ENCODE measurements around the gene ANAPC7.
"Not testable (repeated sequence)": the region's sequence is repeated elsewhere in the genome, so short reads cannot be mapped to it uniquely, and the experiment has no call there.

Gene ANAPC7, protein sequence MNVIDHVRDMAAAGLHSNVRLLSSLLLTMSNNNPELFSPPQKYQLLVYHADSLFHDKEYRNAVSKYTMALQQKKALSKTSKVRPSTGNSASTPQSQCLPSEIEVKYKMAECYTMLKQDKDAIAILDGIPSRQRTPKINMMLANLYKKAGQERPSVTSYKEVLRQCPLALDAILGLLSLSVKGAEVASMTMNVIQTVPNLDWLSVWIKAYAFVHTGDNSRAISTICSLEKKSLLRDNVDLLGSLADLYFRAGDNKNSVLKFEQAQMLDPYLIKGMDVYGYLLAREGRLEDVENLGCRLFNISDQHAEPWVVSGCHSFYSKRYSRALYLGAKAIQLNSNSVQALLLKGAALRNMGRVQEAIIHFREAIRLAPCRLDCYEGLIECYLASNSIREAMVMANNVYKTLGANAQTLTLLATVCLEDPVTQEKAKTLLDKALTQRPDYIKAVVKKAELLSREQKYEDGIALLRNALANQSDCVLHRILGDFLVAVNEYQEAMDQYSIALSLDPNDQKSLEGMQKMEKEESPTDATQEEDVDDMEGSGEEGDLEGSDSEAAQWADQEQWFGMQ

DNA sequence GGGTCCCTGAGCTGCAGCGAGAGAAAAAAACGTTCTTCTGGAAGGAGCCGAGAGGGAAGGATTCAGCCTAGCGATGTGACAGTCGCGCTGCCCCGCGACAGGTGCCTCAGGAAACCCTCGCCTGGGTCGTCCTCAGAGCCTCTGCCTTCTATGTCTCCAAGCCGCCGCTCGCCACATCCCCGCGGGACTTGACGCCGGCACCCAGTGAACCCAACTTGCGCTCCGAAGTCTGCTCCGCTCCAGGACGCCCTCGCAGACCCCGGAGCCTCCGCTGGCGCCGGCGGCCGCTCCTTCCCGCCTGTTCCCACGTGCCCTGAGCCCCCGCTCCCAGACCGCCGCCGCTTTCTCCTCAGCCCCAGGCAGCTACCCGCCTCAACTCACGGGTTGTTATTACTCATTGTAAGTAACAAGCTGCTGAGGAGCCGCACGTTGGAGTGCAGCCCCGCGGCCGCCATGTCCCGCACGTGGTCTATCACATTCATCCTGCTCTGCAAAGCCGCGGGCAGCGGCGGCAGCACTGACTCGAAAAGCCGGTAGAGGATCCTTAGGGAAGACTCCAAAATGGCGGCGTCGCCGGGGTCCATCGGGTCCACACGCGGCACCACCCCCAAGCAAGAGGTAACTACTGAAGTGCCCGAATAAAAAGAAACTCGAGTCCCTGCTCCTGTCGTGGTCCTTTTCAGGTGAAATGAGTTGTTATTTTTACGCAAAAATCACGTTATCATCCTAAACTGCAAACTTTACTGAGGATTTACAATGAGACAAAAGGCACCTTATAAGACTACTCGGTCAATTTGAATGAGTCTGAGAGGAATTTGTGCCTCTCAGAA is at the start of gene ANAPC7:
Gene ANAPC7, minus strand, starts transcription at position 563 of the 830 bp plus-strand sequence. Its CDS starts 81 bp downstream, at position 482.
- peak; percentile 73 for DNase-seq (ENCODE audit: low read depth)

DNA sequence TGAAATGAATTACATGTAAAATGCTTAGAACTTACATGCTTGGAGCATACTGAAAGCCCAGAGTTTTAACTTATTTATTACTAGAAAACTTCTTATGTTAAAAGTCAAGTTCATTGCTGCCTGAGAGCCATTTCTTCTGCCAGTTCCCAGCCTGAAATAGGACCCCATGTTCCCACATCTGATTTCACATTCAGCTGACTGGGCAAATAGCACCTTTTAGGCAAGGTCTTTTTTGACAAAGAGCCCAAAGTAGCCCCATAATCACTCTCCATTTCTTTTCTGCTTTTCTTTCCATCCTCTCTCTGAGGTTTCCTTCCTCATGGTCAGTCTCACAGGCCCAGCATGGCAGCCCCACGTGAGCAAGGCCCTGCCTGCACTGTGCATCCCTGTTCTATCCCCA is 47.8 kb upstream of the ANAPC7 start:
- DNase-seq (ENCODE audit: low read depth): no peak

DNA sequence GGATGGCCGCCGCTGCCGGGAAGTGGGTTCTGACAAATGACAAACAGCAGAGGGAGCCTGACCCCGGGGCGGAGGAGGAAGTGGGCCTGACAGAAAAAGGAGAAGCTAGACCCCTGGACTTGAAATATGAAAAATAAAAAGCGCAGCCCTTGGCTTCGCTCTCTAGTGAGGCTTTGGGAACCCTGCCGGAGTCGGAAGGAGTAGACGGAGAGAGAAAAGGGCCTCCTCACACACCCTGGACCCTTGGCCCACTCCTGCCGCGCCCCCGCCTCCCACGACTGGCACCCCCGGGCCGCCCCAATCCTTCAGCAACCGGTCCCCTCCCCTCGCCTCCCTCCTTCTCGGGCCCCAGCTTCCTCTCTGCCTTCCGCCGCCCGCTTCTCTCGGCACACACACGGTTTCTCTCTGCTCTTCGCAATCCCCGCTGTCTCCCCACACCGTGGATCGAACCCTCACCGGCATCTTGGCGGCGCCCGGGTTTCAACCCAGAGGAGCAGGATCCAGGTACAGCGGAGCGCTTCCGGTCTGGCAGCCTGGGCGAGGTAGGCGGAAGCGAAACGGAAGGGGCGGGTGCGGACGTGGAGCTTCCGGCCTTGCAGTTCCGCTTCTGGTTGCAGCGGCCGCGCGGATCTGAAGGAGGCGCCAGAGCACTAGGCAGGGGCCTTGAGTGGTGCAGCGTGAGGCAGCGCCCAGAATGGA is 46.4 kb upstream of the ANAPC7 start, which contains the start of gene ARPC3:
Gene ARPC3, minus strand, starts transcription at position 539 of the 699 bp plus-strand sequence. Its CDS starts 77 bp downstream, at position 462.
- DNase-seq (ENCODE audit: low read depth): peak; percentile 92

DNA sequence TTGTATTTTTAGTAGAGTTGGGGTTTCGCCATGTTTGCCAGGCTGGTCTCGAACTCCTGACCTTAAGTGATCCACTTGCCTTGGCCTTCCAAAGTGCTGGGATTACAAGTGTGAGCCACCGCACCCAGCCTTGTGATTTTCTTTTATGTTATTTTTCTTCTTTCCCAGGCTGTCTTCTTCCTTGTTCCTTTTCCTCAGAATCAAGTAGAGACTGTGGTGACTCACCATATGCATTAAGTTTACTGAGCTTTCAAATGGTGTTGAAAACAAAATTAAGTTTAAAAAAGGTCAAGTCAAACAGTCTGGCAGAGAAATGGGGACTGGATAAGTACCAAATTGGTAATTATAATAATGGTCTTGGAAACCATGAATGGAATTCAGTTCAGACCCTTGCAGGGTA is 40.9 kb upstream of the ANAPC7 start:
- DNase-seq (ENCODE audit: low read depth): no peak

DNA sequence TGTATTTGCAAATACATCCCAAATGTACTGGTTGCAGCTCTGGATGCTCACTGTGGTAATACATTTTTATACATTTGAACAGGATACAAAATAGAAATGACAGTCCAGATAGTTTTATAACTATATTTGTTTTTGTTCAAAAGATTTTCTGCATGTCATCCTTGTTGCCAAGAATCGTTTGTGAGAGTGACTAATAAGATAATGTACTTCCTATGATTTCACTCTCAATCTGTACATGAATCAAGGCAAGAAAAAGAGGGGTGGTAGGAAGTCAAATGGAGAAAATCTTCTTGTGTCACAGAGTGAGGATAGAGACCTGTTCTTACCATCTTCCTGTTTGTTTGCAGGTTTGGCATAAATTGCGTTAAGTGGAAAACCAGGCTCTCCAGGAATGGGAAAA is 32.7 kb upstream of the ANAPC7 start:
- no peak for DNase-seq (ENCODE audit: low read depth)

DNA sequence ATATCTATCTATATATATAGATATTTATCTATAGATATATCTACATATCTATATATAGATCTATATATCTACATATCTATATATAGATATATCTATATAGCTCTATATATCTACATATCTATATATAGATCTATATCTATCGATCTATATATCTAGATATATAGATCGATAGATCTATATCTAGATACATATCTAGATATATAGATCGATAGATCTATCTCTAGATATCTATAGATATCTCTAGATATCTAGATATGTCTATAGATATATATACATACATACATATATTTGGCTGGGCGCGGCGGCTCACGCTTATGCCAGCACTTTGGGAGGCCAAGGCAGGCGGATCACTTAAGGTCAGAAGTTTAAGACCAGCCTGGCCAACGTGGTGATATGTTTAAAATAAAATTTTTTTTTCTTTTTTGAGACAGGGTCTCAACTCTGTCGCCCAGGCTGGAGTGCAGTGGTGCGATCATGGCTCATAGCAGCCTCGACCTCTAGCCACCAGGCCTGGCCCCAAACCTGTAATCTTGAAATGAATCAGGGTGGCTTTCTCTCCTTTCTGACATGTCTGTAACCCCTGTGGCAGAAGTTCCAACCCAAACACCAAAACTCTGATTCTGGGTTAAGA is 28.6 kb upstream of the ANAPC7 start:
- no peak for DNase-seq (ENCODE audit: low read depth)

DNA sequence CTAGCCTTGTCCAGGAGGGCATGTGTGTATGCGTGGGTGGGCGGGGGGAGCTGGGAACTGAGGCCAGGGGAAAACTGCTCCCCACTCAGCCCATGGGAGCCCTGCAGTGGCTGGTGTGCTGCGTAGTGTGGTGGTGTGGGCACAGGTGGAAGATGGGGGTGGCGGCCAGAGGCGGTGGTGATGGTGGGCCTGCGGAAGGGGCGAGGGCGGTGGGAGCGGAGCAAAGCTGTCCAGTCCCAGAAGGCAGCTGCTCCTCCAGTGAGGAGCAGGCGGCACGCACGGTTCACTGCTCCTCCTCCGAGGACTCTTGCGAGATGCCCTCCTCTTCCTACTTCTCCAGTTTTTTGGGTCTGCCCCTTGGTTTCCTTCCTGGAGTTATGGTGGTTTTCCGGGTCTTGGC is 26.2 kb upstream of the ANAPC7 start:
- DNase-seq (ENCODE audit: low read depth): not testable (repeated sequence)

DNA sequence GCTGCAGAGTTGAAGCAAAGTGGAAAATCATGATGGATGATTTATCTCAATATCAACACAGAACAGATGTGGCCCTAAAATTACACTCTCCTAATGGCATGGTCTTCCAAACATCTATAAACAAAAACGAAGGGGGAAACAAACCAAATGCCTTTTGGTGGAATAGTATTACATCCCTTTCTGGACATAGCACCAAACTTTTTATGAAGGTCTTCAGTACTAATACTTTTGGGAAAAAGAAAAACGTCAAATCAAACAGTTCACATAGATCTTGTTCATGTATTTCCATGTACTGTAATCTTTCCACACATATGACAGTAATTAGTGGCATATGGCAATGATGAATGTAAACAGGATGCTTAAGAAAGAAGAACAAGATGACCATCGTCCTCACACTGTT is 22.9 kb upstream of the ANAPC7 start:
- no peak for DNase-seq (ENCODE audit: low read depth)

DNA sequence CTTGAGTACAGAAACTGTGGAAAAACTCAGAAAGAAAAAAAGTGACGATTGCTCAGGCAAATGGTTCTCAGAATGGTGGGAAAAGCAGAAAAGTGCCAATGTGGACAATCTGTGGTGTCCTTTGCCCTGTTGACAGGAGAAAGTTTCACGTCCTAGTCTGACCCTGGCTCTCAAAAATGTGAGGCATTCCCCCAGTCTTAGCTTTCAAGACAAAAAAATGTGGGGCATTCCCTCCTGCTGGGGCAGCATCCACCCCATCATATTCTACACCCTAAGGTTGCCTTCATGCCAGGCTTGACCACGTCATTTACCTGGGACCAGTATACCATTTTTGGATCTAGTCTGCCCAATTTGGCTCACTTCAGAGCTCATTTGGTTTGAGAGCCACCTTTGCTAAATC is 20.7 kb upstream of the ANAPC7 start:
- DNase-seq (ENCODE audit: low read depth): no peak

DNA sequence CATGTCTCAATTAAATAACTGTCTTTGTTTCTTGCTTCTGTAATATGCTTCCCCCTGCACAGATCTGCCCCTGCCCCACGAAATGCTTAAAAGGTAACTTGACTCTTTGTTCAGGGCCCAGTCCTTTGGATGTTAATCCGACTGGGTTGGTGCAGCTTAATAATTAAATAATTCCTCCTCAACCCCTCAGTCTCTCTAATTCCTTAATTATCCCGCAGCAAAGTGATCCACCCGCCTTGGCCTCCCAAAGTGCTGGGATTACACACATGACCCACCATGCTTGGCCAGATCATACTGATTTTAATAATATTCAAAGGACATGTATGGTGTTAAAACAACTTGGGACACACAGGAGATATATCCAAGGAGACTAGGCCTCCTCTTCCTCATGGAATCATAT is 18.2 kb upstream of the ANAPC7 start:
- DNase-seq (ENCODE audit: low read depth): no peak

DNA sequence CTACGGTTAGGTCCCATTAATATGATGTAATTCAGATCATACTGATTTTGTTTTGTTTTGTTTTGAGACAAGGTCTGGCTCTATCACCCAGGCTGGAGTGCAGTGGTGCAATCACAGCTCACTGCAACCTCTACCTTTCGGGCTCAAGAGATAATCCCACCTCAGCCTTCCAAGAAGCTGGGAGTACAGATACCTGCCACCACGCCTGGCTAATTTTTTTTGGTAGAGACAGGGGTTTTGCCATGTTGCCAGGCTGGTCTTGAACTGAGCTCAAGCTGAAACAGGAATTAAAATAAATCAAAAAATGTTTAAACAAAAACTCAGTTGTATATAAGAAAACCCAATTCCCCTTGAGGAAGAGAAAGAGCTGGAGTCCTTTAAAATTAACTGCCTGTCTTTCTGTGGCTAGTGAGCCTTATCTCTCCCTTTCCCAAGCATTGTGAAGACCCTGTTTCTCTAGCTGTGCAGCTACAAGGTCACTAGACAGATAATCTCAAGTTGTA is 17.7 kb upstream of the ANAPC7 start:
- no peak for DNase-seq (ENCODE audit: low read depth)

DNA sequence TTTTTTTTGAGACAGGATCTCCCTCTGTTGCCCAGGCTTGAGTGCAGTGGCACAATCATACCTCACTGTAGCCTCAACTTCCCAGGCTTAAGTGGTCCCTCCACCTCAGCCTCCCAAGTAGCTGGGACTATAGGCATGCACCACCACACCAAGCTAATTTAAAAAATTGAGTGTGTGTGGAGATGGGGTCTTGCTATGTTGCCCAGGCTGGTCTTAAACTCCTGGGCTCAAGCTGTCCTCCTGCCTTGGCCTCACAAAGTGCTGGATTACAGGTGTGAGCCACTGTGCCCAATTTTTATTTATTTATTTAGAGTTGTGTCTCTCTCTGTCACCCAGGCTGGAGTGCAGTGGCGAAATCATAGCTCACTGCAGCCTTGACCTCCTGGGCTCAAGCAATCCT is 17.1 kb upstream of the ANAPC7 start:
- DNase-seq (ENCODE audit: low read depth): not testable (repeated sequence)

DNA sequence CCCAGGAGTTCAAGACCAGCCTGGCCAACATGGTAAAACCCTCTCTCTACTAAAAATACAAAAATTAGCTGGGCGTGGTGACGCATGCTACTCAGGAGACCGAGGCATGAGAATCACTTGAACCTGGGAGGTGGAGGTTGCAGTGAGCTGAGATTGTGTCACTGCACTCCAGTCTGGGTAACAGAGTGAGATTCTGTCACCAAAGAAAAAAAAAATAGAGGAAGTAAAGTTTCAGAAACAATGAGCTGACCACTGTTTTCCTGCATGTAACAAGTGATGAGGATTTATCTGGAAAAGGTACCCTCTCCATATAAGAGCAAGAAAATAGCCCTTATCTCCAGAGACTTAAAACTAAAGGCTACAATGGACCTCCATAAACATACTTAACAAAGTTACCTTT is 13.6 kb upstream of the ANAPC7 start:
- DNase-seq (ENCODE audit: low read depth): not testable (repeated sequence)

DNA sequence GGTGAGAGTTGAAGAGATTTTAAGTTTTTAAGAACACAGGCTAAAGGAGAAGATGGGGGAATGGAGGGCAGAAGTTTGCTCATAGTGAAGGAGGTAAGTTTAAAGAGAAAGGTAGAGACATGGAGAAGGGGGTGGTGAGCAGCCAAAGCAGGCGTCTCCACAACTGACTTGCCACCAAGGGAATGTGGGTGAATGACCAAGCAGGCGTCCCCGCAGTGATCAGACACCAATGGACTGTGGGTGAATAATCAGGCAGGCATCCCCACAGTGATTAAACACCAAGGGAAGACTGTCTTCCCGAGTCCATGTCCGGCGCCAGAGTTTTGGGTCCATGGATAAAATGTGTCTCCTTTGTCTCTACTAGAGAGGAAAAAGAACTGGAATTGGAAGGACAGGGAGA is 6.6 kb upstream of the ANAPC7 start:
- DNase-seq (ENCODE audit: low read depth): not testable (repeated sequence)

DNA sequence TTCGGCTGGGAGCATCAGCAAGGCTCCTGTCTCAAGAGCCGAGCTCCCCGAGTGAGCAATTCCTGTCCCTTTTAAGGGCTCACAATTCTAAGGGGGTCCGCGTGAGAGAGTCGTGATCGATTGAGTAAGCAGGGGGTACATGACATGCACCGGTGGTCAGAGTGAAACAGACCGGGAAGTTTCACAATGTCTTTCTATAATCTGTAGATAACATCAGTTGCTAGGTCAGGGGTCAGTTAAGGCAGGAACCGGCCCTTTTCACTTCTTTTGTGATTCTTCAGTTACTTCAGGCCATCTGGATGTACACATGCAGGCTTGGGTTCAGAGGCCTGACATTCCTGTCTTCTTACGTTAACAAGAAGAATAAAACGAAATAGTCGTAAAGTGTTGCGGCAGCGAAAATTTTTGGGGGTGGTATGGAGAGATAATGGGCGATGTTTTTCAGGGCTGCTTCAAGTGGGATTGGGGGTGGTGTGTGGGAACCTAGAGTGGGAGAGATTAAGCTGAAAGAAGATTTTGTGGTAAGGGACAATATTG is 1.7 kb upstream of the ANAPC7 start:
- DNase-seq (ENCODE audit: low read depth): not testable (repeated sequence)

DNA sequence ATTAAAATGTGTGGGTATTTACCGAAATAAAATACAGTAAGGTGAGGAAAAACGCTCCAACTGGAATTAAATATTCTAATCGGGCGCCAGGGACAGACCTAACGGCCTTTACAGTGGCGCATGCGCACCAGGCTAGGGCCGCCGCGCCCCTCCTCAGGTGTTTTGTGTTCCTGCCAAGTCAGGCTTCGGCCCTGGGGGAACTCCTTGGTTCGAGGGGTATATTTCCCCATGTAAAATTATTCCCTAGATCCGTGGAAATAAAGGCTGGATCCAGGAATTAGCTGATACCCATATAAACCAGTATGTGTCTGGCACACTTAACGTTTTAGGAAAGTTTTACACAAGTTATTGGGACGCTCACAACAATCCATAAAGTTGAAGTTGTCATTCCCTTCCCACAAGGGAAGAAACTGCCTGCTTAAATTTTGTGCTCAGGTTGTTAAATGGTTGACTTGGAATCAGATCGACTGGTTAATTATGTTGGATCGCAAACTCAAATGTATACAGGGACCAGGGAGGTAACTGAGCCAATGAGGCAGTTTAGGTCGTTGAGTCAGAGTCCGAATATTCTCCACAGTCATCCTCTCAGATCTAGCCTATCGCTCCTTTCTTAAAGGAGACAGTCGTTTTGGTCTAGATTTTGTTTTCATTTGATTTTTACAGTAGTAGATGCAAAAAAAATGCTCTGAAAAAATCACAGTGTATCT is 621 bp upstream of the ANAPC7 start:
- peak; percentile 67 for DNase-seq (ENCODE audit: low read depth)

DNA sequence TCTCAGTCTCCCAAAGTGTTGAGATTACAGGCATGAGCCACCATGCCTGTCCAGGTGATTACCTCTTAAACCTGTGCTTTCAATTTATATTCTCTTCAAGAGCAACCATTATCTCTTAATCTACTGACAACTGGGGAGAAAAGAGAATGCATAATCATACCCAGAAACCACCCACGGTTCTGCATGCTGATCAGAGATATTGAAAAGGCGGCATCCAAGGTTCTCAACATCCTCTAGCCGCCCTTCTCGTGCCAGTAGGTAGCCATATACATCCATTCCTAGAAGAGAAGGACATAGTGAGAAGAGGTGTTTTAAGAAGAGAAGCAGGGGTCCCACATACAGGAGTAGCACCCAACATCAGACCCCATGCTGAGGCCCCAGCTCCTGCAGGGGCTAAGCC is 20.8 kb downstream of the ANAPC7 start:
- DNase-seq (ENCODE audit: low read depth): no peak

DNA sequence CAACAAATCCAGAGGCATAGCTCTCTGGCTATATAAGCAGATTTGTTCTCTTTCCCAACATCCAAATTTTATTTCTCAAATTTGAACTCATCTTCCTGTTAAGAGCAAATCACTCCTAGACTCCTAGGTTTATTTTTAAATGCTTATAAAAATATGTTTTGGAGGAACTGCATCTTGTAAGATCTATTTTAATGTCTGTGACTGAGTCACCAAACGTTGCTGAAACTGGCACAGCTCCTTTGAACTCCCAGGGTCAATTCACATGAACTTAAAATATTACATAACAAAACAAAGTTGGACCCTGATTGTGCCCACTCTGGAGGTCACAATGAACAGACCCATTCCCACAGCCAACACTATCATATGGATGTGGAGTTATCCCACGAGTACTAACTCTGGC is 23.9 kb downstream of the ANAPC7 start:
- no peak for DNase-seq (ENCODE audit: low read depth)

DNA sequence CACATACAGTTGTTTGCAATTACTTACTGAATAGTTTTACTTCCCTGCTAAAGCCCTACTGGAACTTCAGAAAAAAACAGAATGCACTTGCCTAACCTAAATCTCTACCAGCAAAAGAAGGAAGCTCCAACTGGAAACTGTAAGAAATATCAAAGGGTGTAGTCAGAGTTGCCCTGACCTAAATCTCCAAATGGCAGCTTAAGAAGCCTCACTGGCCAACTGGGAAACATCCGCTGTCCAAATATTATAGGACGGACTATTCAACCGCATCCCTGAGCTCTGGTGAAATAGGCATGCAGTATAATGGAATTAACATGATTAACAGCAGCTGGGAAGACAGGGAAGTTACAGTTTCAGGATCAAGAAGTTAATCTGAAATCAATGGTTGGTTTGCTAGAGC is 24.3 kb downstream of the ANAPC7 start:
- no peak for DNase-seq (ENCODE audit: low read depth)

DNA sequence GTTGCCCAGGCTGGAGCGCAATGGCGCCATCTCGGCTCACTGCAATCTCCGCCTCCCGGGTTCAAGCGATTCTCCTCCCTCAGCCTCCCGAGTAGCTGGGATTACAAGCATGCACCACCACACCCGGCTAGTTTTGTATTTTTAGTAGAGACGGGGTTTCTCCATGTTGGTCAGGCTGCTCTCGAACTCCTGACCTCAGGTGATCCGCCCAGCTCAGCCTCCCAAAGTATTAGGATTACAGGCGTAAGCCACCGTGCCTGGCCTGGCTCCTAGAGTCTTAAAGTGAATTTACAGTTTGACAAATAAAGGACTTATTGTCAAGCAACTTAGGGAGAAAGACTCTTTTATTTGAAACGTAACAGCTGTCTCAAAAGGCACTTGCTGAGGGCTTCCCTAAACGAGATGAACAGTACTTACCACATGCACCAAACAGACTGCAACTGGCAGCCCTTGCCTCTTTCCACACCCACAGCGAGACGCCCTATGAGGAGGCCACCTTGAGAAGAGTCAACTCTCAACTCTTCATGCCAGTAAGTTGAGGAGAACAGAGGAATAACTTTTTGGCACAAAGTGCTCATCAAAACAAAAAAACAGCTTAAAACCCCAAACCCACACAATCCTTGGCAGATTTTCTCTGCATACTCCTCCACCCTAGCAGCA is 25.2 kb downstream of the ANAPC7 start:
- DNase-seq (ENCODE audit: low read depth): not testable (repeated sequence)
